ENCODE measurements around the gene RAB13. TPM values are rescaled to one million over a fixed set of nuclear protein-coding genes. Genes with fewer than 3 reads are reported as not detected.

The RAB13 gene
- total RNA-seq, 2 experiments from 2014 or later: 0.28 to 0.30 TPM

- Mint-ChIP-seq H3K27ac (no peak overlapping the region), H3K4me1 (ENCODE audit: low read depth) (peaks cover 38% of the 10 kb centered on the region), H3K36me3 (ENCODE audit: low read depth) (peaks cover 71% of the 10 kb centered on the region), H3K4me3 (no peak overlapping the region), H3K9me3 (no peaks in the 10 kb centered on the region), H3K27me3 (no peaks in the 10 kb centered on the region)
- H3K27me3 ChIP-seq (ENCODE audit: control insufficient read depth in 1 of 2, insufficient read depth in 2 of 2, low read length in 2 of 2): no peaks in the 10 kb centered on the region
- H3K27ac ChIP-seq (ENCODE audit: low read depth in 1 of 2, low read length in 2 of 2): peak overlapping the region in 1 of 2 donors; percentile 31
- DNase-seq (no peak), ATAC-seq (ENCODE audit: poor library complexity) (no peak)
- H3K36me3 ChIP-seq (ENCODE audit: insufficient read depth, low read length): peaks cover 74% of the 10 kb centered on the region
- intact Hi-C loops (cut with DNase I, micrococcal nuclease): no loop called here
- H3K4me1 ChIP-seq (ENCODE audit: insufficient read depth, low read length): peaks cover 45% of the 10 kb centered on the region
- H3K9me3 ChIP-seq (ENCODE audit: control insufficient read depth in 1 of 2, insufficient read depth in 1 of 2, low read length in 2 of 2): no peaks in the 10 kb centered on the region
- H3K4me3 ChIP-seq (ENCODE audit: low read length): no peak overlapping the region
- CTCF ChIA-PET: no interaction called here
- TF ChIP-seq CTCF (IDR thresholded peaks at IDR 0.05): no peak
- POLR2A ChIA-PET: no interaction called here
Measured at GRCh38 chr1:153951801-153952200, 34.3 kb downstream of the RAB13 start.

GRCh38 chr1:153951183-153951582 lies 35.0 kb downstream of the RAB13 start:
- POLR2A ChIA-PET: no interaction called here
- H3K9me3 Mint-ChIP-seq: no peaks in the 10 kb centered on the region
- H3K27me3 Mint-ChIP-seq: no peaks in the 10 kb centered on the region
- no peaks in the 10 kb centered on the region for H3K27me3 ChIP-seq (ENCODE audit: control insufficient read depth in 1 of 2, insufficient read depth in 2 of 2, low read length in 2 of 2)
- H3K36me3 ChIP-seq (ENCODE audit: insufficient read depth, low read length): peaks cover 74% of the 10 kb centered on the region
- ATAC-seq (ENCODE audit: poor library complexity) (no peak), DNase-seq (no peak)
- no peaks in the 10 kb centered on the region for H3K9me3 ChIP-seq (ENCODE audit: control insufficient read depth in 1 of 2, insufficient read depth in 1 of 2, low read length in 2 of 2)
- CTCF ChIA-PET: no interaction called here
- no peak overlapping the region for H3K4me3 Mint-ChIP-seq
- no peak overlapping the region for H3K27ac ChIP-seq (ENCODE audit: low read depth in 1 of 2, low read length in 2 of 2)
- H3K4me3 ChIP-seq (ENCODE audit: low read length): no peak overlapping the region
- H3K4me1 ChIP-seq (ENCODE audit: insufficient read depth, low read length): peaks cover 42% of the 10 kb centered on the region
- TF ChIP-seq CTCF (IDR thresholded peaks at IDR 0.05): no peak
- intact Hi-C loops (cut with DNase I, micrococcal nuclease): no loop called here
- peak overlapping the region; percentile 40 for H3K27ac Mint-ChIP-seq
- peaks cover 32% of the 10 kb centered on the region for H3K4me1 Mint-ChIP-seq (ENCODE audit: low read depth)
- peaks cover 70% of the 10 kb centered on the region for H3K36me3 Mint-ChIP-seq (ENCODE audit: low read depth)

- no peaks in the 10 kb centered on the region for H3K9me3 ChIP-seq (ENCODE audit: control insufficient read depth in 1 of 2, insufficient read depth in 1 of 2, low read length in 2 of 2)
- TF ChIP-seq CTCF (IDR thresholded peaks at IDR 0.05): peak; percentile 88
- no peaks in the 10 kb centered on the region for H3K27me3 ChIP-seq (ENCODE audit: control insufficient read depth in 1 of 2, insufficient read depth in 2 of 2, low read length in 2 of 2)
- peak within 1 kb of the TSS; percentile 89 for H3K4me3 Mint-ChIP-seq
- DNase-seq (peak; percentile 55 to 89 (median 70)), ATAC-seq (ENCODE audit: poor library complexity) (peak; percentile 57)
- POLR2A ChIA-PET: interaction anchor here (0.6 to 5.0 kb wide), 17 partner anchors 9 to 1247 kb away, joined by 3 to 143 read pairs (median 10); partner anchors contain the start of genes CHTOP, CREB3L4, CRTC2 and GATAD2B
- H3K4me1 Mint-ChIP-seq (ENCODE audit: low read depth): peaks cover 38% of the 10 kb centered on the region
- CTCF ChIA-PET: interaction anchor here (0.6 to 3.5 kb wide), 23 partner anchors 9 to 150 kb away, joined by 3 to 31 read pairs (median 4); partner anchors contain the start of genes CREB3L4, CRTC2, GATAD2B and JTB
- H3K27me3 Mint-ChIP-seq: no peaks in the 10 kb centered on the region
- intact Hi-C loops (cut with DNase I, micrococcal nuclease): loop anchor here in 1 of 2 experiments (1.0 to 2.0 kb wide), 3 partner anchors 12 to 149 kb away; partner anchors contain the start of gene CRTC2
- H3K4me3 ChIP-seq (ENCODE audit: low read length): peak within 1 kb of the TSS; percentile 84
- H3K4me1 ChIP-seq (ENCODE audit: insufficient read depth, low read length): peaks cover 50% of the 10 kb centered on the region
- H3K27ac Mint-ChIP-seq: peak within 1 kb of the TSS; percentile 86
- no peaks in the 10 kb centered on the region for H3K9me3 Mint-ChIP-seq
- H3K36me3 ChIP-seq (ENCODE audit: insufficient read depth, low read length): peaks cover 67% of the 10 kb centered on the region
- H3K27ac ChIP-seq (ENCODE audit: low read depth in 1 of 2, low read length in 2 of 2): peak within 1 kb of the TSS; percentile 92 to 94
- peaks cover 82% of the 10 kb centered on the region for H3K36me3 Mint-ChIP-seq (ENCODE audit: low read depth)
Measured at GRCh38 chr1:153946622-153947241, 39.4 kb downstream of the RAB13 start, which contains the start of gene DENND4B. Gene DENND4B (minus strand): TSS chr1:153946718. CDS start chr1:153944374, 2,344 bp downstream.

Data from CD4-positive, alpha-beta T cell (primary cell).